HEK293T (cell line): ENCODE data around the gene AGBL4.

Source experiments
- CTCF ChIA-PET: fragments of 350-600 bp; formaldehyde crosslinking; extraction: SDS; loops from one replicate; lab custom pipeline; 2021; ENCODE audit warnings: antibody characterized with exemption, inconsistent platforms; lab: Yijun Ruan, JAX
- POLR2A ChIA-PET: fragments of 350-600 bp; formaldehyde crosslinking; extraction: SDS; loops from one replicate; lab custom pipeline; 2020; ENCODE audit warnings: antibody characterized with exemption, inconsistent platforms; lab: Yijun Ruan, JAX
- DNase-seq: peaks from one replicate; pipeline ENCODE4 v3.0.0; 2012; ENCODE audit warnings: mixed read lengths; ENCODE audit errors: extremely low spot score
- ARNT ChIP-seq: fragments of 450-650 bp; IDR thresholded peaks from 2 replicates; pipeline ENCODE4 v1.6.1; 2017; ENCODE audit warnings: mild to moderate bottlenecking
- BHLHE40 ChIP-seq: fragments of 450-650 bp; IDR thresholded peaks from 2 replicates; pipeline ENCODE4 v1.6.1; 2016; ENCODE audit warnings: mild to moderate bottlenecking, moderate library complexity, borderline replicate concordance
- CTBP1 ChIP-seq: fragments of 450-650 bp; IDR thresholded peaks from 2 replicates; pipeline ENCODE4 v1.6.1; 2016; ENCODE audit warnings: borderline replicate concordance
- ELF4 ChIP-seq: fragments of 450-650 bp; IDR thresholded peaks from 2 replicates; pipeline ENCODE4 v1.6.1; 2017; ENCODE audit warnings: antibody characterized with exemption
- FOXA1 ChIP-seq: fragments of 450-650 bp; IDR thresholded peaks from 2 replicates; pipeline ENCODE4 v1.6.1; 2016; ENCODE audit warnings: mild to moderate bottlenecking
- FOXK2 ChIP-seq: fragments of 450-650 bp; IDR thresholded peaks from 2 replicates; pipeline ENCODE4 v1.6.1; 2016; ENCODE audit warnings: mild to moderate bottlenecking
- FOXM1 ChIP-seq: fragments of 450-650 bp; IDR thresholded peaks from 2 replicates; pipeline ENCODE4 v1.6.1; 2017; ENCODE audit warnings: mild to moderate bottlenecking, borderline replicate concordance
- HDGF ChIP-seq: fragments of 450-650 bp; IDR thresholded peaks from 2 replicates; pipeline ENCODE4 v1.6.1; 2017; ENCODE audit warnings: antibody characterized with exemption, borderline replicate concordance
- L3MBTL2 ChIP-seq: fragments of 450-650 bp; conservative IDR thresholded peaks from 2 replicates; pipeline ENCODE4 v1.6.1; 2016; ENCODE audit warnings: mild to moderate bottlenecking
- LEF1 ChIP-seq: fragments of 450-650 bp; IDR thresholded peaks from 2 replicates; pipeline ENCODE4 v1.6.1; 2017; ENCODE audit warnings: mild to moderate bottlenecking, borderline replicate concordance
- NFRKB ChIP-seq: fragments of 450-650 bp; IDR thresholded peaks from 2 replicates; pipeline ENCODE4 v1.6.1; 2016; ENCODE audit warnings: mild to moderate bottlenecking, moderate library complexity
- SP1 ChIP-seq: fragments of 450-650 bp; IDR thresholded peaks from 2 replicates; pipeline ENCODE4 v1.6.1; 2017
- SUZ12 ChIP-seq: fragments of 450-650 bp; IDR thresholded peaks from 2 replicates; pipeline ENCODE4 v1.6.1; 2016; ENCODE audit warnings: mild to moderate bottlenecking
- TARDBP ChIP-seq: fragments of 450-650 bp; IDR thresholded peaks from 2 replicates; pipeline ENCODE4 v1.6.1; 2016
- ZNF384 ChIP-seq: fragments of 450-650 bp; IDR thresholded peaks from 2 replicates; pipeline ENCODE4 v1.6.1; 2016
- TF ChIP-seq, protein P1 (sequence below): fragments of 450-650 bp; IDR thresholded peaks from 2 replicates; pipeline ENCODE4 v1.6.1; 2016

AGBL4 gene

DNA sequence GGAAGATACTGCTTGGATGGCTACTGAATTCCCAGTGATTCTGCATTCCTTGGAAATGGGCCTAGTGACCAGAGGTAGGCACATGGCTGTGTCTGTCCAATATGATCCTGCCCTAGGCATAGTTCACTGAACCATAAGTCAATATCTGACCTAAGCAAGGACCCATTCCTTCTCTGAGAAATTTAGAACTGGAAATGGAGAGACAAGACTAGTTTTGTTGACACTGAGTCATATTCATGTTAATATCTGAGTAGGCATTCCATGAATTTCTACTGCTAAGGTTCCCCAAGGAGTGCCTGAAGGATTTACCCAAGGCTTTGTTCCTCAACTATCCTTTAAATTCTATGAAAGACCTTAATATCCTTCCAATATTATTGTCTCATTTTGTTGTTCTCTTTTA lies 917.3 kb downstream of the AGBL4 start:
- POLR2A ChIA-PET = no interaction called here
- CTCF ChIA-PET = no interaction called here
- no peak for DNase-seq
- no peak for TF ChIP-seq NFRKB
- no peak for TF ChIP-seq ZNF384
- TF ChIP-seq L3MBTL2 = no peak
- TF ChIP-seq TARDBP = no peak
- no peak for TF ChIP-seq FOXM1
- TF ChIP-seq, protein P1, sequence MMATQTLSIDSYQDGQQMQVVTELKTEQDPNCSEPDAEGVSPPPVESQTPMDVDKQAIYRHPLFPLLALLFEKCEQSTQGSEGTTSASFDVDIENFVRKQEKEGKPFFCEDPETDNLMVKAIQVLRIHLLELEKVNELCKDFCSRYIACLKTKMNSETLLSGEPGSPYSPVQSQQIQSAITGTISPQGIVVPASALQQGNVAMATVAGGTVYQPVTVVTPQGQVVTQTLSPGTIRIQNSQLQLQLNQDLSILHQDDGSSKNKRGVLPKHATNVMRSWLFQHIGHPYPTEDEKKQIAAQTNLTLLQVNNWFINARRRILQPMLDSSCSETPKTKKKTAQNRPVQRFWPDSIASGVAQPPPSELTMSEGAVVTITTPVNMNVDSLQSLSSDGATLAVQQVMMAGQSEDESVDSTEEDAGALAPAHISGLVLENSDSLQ = no peak
- no peak for TF ChIP-seq FOXK2
- TF ChIP-seq CTBP1 = no peak
- no peak for TF ChIP-seq ARNT
- no peak for TF ChIP-seq ELF4
- TF ChIP-seq BHLHE40 = no peak
- no peak for TF ChIP-seq LEF1
- no peak for TF ChIP-seq SP1
- TF ChIP-seq SUZ12 = no peak

DNA sequence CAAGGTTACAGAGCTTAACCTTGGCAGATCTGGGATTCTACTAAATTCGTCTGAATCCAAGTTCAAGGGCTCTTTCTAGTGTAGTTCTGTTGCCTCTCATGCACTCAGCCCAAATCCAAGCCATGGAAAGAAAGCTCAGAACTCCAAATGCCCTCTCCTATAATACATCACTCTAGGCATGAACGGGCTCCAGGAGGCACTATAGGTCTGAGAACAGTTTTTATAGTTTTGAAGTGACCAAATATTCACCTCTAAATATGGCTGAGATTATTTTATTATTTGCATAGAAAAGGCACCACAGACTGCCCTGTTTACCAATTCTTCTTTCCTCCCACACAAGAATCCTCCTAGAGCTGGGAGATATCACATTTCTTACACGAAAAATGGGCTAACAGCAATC lies 919.2 kb downstream of the AGBL4 start:
- CTCF ChIA-PET = no interaction called here
- DNase-seq = no peak
- TF ChIP-seq SUZ12 (no peak), ZNF384 (no peak), SP1 (no peak), CTBP1 (no peak), FOXM1 (no peak), HDGF (no peak), FOXK2 (no peak), NFRKB (no peak), LEF1 (no peak), ELF4 (no peak), TARDBP (no peak), BHLHE40 (no peak), ARNT (no peak), FOXA1 (no peak), L3MBTL2 (no peak)
- TF ChIP-seq, protein P1 = no peak
- POLR2A ChIA-PET = no interaction called here

DNA sequence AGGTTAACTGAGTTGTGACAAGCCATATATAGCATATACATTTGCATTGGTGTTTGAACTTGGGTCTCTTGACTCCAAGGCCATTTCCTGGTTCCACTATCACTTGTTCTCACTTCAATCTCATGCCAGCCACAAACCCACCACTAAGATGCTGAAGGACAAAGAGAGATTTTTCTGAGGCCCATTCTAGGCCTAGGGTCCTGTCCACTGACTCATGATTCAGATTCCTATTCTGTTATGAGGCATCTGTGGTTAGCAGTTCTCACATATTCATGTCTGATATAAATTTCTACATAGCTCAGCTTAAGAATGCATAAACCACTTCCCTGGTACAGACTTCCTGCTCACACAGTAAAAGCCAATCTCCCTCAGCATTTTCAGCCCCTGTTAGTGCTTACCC lies 921.0 kb downstream of the AGBL4 start:
- DNase-seq = no peak
- CTCF ChIA-PET = no interaction called here
- no peak for TF ChIP-seq ZNF384
- TF ChIP-seq, protein P1 = no peak
- POLR2A ChIA-PET = no interaction called here

DNA sequence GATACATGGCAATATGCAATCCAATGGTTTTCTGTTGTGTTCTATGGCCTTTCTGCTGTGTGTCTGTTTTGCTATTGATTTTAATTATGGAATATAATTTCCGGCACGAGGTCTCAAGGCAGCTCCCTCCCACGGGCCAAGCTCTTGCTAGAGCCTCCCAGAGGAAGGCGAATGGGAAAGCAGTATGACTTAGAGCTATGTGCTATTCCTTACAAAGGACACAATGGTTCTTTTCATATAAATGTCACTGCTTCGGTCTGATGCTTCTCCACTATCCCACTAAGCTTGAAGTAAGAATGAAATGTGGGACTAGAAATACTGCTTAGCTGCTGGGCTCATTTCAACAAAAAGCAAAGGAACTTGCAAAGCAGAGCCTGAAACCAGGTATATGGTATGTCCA lies 924.9 kb downstream of the AGBL4 start:
- CTCF ChIA-PET = no interaction called here
- DNase-seq = no peak
- POLR2A ChIA-PET = no interaction called here
- no peak for TF ChIP-seq HDGF
- TF ChIP-seq NFRKB = no peak
- TF ChIP-seq FOXM1 = no peak
- TF ChIP-seq L3MBTL2 = no peak
- no peak for TF ChIP-seq SP1
- TF ChIP-seq, protein P1 = no peak
- TF ChIP-seq TARDBP = no peak
- TF ChIP-seq LEF1 = no peak
- no peak for TF ChIP-seq ELF4
- TF ChIP-seq ZNF384 = no peak
- TF ChIP-seq ARNT = no peak
- no peak for TF ChIP-seq CTBP1
- no peak for TF ChIP-seq FOXA1

DNA sequence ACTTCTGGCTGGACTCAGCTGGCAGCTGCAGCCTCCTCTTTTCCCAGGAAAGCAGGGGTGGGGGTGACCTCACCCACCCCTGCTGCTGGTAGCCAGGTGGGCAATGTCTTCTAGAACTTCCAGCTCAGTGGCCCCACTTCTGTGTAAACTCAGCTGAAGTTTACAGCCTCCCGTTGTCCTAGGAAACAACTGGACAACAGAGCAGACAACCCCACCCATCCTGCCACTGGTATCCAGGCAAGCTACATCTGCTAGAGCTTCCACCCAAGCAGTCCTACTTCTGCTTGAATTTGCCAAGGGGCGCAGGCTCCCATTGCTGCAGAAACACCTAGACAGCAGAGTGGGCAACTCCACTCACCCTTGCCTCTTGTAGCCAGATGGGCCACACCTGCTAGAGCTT lies 937.4 kb downstream of the AGBL4 start:
- POLR2A ChIA-PET = no interaction called here
- no peak for DNase-seq
- CTCF ChIA-PET = no interaction called here
- TF ChIP-seq FOXK2 (no peak), SP1 (no peak), CTBP1 (no peak), NFRKB (no peak), LEF1 (no peak), TARDBP (no peak), ARNT (no peak), ZNF384 (no peak), SUZ12 (no peak)
- TF ChIP-seq, protein P1 = no peak

DNA sequence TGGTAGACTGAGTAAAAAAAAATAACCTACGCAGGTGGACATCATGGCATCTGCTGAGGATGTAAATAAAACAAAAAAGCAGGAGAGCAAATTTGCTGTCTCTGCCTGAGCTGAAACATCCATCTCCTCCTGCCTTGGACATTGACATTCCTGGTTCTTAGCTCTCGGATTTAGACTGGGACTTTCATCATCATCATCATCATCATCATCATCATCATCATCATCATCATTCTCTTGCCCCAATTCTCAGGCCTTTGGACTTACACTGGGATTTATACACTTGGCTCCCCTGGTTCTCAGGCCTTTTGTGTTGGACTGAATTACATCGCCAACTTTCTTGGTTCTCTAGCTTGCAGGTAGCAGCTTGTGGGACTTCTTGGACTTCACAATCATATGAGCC lies 938.7 kb downstream of the AGBL4 start:
- ChIA-PET CTCF (no interaction called here), POLR2A (no interaction called here)
- TF ChIP-seq LEF1 = no peak
- no peak for TF ChIP-seq ZNF384
- TF ChIP-seq SUZ12 = no peak
- no peak for TF ChIP-seq CTBP1
- TF ChIP-seq HDGF = no peak
- DNase-seq = no peak
